Nephron progenitor cell (in vitro differentiated cells): Measurements from ENCODE around the gene THYN1.
A peak's percentile ranks its signal among the peaks of the same experiment; 100 is the strongest.
"Not testable (repeated sequence)": the region's sequence is repeated elsewhere in the genome, so short reads cannot be mapped to it uniquely, and the experiment has no call there.

Source experiments
- DNase-seq: peaks from one replicate; pipeline ENCODE4 v3.0.0; 2021
- H3K27ac Mint-ChIP-seq: 2 replicates; pipeline ENCODE4 v1.8.0; 2021; ENCODE audit warnings: mild to moderate bottlenecking, moderate library complexity, mixed read lengths
- H3K27me3 Mint-ChIP-seq: 2 replicates; pipeline ENCODE4 v1.8.0; 2021; ENCODE audit warnings: mild to moderate bottlenecking, low read depth, mixed read lengths; ENCODE audit not compliant: poor library complexity
- H3K36me3 Mint-ChIP-seq: 2 replicates; pipeline ENCODE4 v1.8.0; 2021; ENCODE audit warnings: low read depth, mixed read lengths
- H3K4me1 Mint-ChIP-seq: 2 replicates; pipeline ENCODE4 v1.8.0; 2021; ENCODE audit warnings: mixed read lengths
- H3K4me3 Mint-ChIP-seq: 2 replicates; pipeline ENCODE4 v1.8.0; 2021; ENCODE audit warnings: mild to moderate bottlenecking, moderate library complexity, mixed read lengths
- H3K9me3 Mint-ChIP-seq: 2 replicates; pipeline ENCODE4 v1.8.0; 2021; ENCODE audit warnings: mild to moderate bottlenecking, moderate library complexity, mixed read lengths
- TF ChIP-seq, protein P1 (sequence below): fragments of 200-600 bp; sonication (generic); IDR thresholded peaks from 2 replicates; pipeline ENCODE4 v1.5.0; 2021; ENCODE audit warnings: antibody characterized with exemption

The THYN1 gene

GRCh38 chr11:134290646-134291045 is 37.5 kb upstream of the THYN1 start:
- Mint-ChIP-seq H3K9me3 (no peaks in the 10 kb centered on the region), H3K27ac (no peak overlapping the region), H3K4me1 (peaks cover 33% of the 10 kb centered on the region), H3K4me3 (no peak overlapping the region), H3K36me3 (no peaks in the 10 kb centered on the region), H3K27me3 (peaks cover 13% of the 10 kb centered on the region)
- no peak for DNase-seq
- TF ChIP-seq, protein P1, sequence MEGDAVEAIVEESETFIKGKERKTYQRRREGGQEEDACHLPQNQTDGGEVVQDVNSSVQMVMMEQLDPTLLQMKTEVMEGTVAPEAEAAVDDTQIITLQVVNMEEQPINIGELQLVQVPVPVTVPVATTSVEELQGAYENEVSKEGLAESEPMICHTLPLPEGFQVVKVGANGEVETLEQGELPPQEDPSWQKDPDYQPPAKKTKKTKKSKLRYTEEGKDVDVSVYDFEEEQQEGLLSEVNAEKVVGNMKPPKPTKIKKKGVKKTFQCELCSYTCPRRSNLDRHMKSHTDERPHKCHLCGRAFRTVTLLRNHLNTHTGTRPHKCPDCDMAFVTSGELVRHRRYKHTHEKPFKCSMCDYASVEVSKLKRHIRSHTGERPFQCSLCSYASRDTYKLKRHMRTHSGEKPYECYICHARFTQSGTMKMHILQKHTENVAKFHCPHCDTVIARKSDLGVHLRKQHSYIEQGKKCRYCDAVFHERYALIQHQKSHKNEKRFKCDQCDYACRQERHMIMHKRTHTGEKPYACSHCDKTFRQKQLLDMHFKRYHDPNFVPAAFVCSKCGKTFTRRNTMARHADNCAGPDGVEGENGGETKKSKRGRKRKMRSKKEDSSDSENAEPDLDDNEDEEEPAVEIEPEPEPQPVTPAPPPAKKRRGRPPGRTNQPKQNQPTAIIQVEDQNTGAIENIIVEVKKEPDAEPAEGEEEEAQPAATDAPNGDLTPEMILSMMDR: no peak

- Mint-ChIP-seq H3K36me3 (no peaks in the 10 kb centered on the region), H3K4me1 (peaks cover 33% of the 10 kb centered on the region), H3K4me3 (no peak overlapping the region), H3K9me3 (no peaks in the 10 kb centered on the region), H3K27ac (peak overlapping the region; percentile 76), H3K27me3 (peaks cover 13% of the 10 kb centered on the region)
- peak; percentile 47 for DNase-seq
- TF ChIP-seq, protein P1: no peak
These were observed 36.6 kb upstream of the THYN1 start for GRCh38 chr11:134289789-134290188.

DNA sequence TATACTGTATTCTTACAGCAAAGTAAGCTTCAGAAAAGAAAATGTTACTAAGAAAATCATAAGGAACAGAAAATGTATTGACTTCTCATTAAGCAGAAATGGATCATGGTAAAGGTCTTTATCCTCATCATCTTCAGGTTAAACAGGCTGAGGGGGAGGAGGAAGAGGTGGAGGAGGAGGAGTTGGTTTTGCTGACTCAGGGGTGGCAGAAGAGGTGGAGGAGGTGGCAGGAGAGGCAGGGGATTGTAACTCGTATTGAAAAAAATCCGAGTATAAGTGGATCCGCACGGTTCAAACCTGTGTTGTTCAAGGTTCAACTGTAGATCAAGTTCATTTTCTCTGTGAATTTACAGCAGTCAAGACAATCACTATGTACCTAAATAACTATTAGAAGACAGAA is 36.0 kb upstream of the THYN1 start:
- no peak for DNase-seq
- Mint-ChIP-seq H3K27ac (no peak overlapping the region), H3K4me1 (peaks cover 33% of the 10 kb centered on the region)

GRCh38 chr11:134288486-134288885 is 35.3 kb upstream of the THYN1 start:
- DNase-seq: no peak
- H3K9me3 Mint-ChIP-seq: no peaks in the 10 kb centered on the region
- no peaks in the 10 kb centered on the region for H3K36me3 Mint-ChIP-seq
- TF ChIP-seq, protein P1: no peak
- peaks cover 33% of the 10 kb centered on the region for H3K4me1 Mint-ChIP-seq
- H3K27me3 Mint-ChIP-seq: peaks cover 12% of the 10 kb centered on the region
- H3K27ac Mint-ChIP-seq: no peak overlapping the region
- H3K4me3 Mint-ChIP-seq: no peak overlapping the region

More for the DNA sequence above, 36.0 kb upstream of the THYN1 start:
- Mint-ChIP-seq H3K36me3 (no peaks in the 10 kb centered on the region), H3K4me3 (no peak overlapping the region), H3K27me3 (peaks cover 13% of the 10 kb centered on the region), H3K9me3 (no peaks in the 10 kb centered on the region)
- TF ChIP-seq, protein P1: no peak

DNA sequence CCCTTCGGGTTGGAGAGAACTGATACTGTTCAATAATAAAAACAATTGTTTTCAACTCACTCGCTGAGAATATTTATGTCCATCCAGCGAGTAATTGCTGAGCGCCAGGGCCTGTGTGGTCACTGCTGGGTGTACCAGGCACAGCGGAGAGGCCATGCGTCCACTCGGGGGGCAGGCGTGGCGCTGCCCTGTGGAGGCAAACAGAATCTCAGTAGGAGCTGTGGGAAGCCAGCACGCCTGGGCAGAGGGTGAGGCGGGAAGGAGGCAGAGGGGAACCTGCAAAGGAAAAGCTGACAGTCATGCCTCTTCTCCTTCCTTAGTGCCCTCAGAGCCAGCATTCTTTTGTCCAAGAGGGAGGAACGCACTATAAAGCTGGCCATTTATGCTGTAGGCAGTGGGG is 34.4 kb upstream of the THYN1 start:
- peaks cover 33% of the 10 kb centered on the region for H3K4me1 Mint-ChIP-seq
- H3K36me3 Mint-ChIP-seq: no peaks in the 10 kb centered on the region
- peaks cover 12% of the 10 kb centered on the region for H3K27me3 Mint-ChIP-seq
- no peak overlapping the region for H3K4me3 Mint-ChIP-seq
- TF ChIP-seq, protein P1: no peak
- DNase-seq: no peak
- H3K9me3 Mint-ChIP-seq: no peaks in the 10 kb centered on the region
- H3K27ac Mint-ChIP-seq: peak overlapping the region; percentile 14

GRCh38 chr11:134284349-134284748 is 31.2 kb upstream of the THYN1 start:
- H3K27ac Mint-ChIP-seq, DNase-seq, H3K36me3 Mint-ChIP-seq, H3K9me3 Mint-ChIP-seq, H3K4me3 Mint-ChIP-seq: not testable (repeated sequence)
- Mint-ChIP-seq H3K4me1 (peaks cover 19% of the 10 kb centered on the region), H3K27me3 (peaks cover 19% of the 10 kb centered on the region)
